Neural cell (in vitro differentiated cells): ENCODE measurements around the gene KLRC2. TPM values are rescaled to one million over a fixed set of nuclear protein-coding genes. Genes with fewer than 3 reads are reported as not detected.

Source experiments
- H2AFZ ChIP-seq: fragments of 200-600, 300-800 bp; sonication (generic), shearing (Covaris generic); 2 replicates; pipeline ENCODE4 v1.6.0; 2014; ENCODE audit warnings: low read depth, mild to moderate bottlenecking, antibody characterized with exemption, low read length, moderate library complexity
- H3F3A ChIP-seq: fragments of 200-600 bp; shearing (Covaris generic); 2 replicates; pipeline ENCODE4 v1.6.1; 2016; ENCODE audit warnings: mild to moderate bottlenecking, moderate library complexity, mixed read lengths, antibody characterized with exemption, low read length; ENCODE audit not compliant: insufficient read depth, poor library complexity, severe bottlenecking
- H3K27ac ChIP-seq: fragments of 200-600, 300-800 bp; sonication (generic), shearing (Covaris generic); 2 replicates; pipeline ENCODE4 v1.5.1; 2014; ENCODE audit warnings: mild to moderate bottlenecking, low read length, moderate library complexity
- H3K27me3 ChIP-seq: fragments of 300-800, 200-600 bp; sonication (generic), shearing (Covaris generic); 2 replicates; pipeline ENCODE4 v1.6.0; 2014; ENCODE audit warnings: mild to moderate bottlenecking, low read depth, low read length, moderate library complexity; ENCODE audit not compliant: insufficient read depth
- H3K36me3 ChIP-seq: fragments of 300-800, 200-600 bp; sonication (generic), shearing (Covaris generic); 2 replicates; pipeline ENCODE4 v1.5.1; 2014; ENCODE audit warnings: mild to moderate bottlenecking, antibody characterized with exemption, low read length, moderate library complexity; ENCODE audit not compliant: insufficient read depth
- H3K4me2 ChIP-seq: fragments of 300-800, 200-600 bp; sonication (generic), shearing (Covaris generic); 2 replicates; pipeline ENCODE4 v1.6.0; 2014; ENCODE audit warnings: mild to moderate bottlenecking, low read length
- H3K4me3 ChIP-seq: fragments of 300-800, 200-600 bp; sonication (generic), shearing (Covaris generic); 2 replicates; pipeline ENCODE4 v1.5.1; 2014; ENCODE audit warnings: mild to moderate bottlenecking, low read length, moderate library complexity
- H3K79me2 ChIP-seq: fragments of 200-600 bp; shearing (Covaris generic); replicated peaks from 2 replicates; pipeline ENCODE4 v1.6.0; 2014; ENCODE audit warnings: mild to moderate bottlenecking, low read length, moderate library complexity; ENCODE audit not compliant: insufficient read depth
- H3K9ac ChIP-seq: fragments of 300-800, 200-600 bp; sonication (generic), shearing (Covaris generic); 2 replicates; pipeline ENCODE4 v1.6.1; 2016; ENCODE audit warnings: mild to moderate bottlenecking, low read length, mixed read lengths
- H3K9me2 ChIP-seq: fragments of 200-600 bp; shearing (Covaris generic); 2 replicates; pipeline ENCODE4 v1.6.1; 2016; ENCODE audit warnings: mild to moderate bottlenecking, low read length, mixed read lengths; ENCODE audit not compliant: insufficient read depth
- H3K9me3 ChIP-seq: fragments of 200-600, 300-800 bp; sonication (generic), shearing (Covaris generic); 2 replicates; pipeline ENCODE4 v1.6.1; 2016; ENCODE audit warnings: mild to moderate bottlenecking, mixed run types, low read length, moderate library complexity, mixed read lengths
- H4K20me1 ChIP-seq: fragments of 200-600 bp; shearing (Covaris generic); 2 replicates; pipeline ENCODE4 v1.6.1; 2016; ENCODE audit warnings: mild to moderate bottlenecking, mixed run types; ENCODE audit not compliant: insufficient read depth
- EP300 ChIP-seq: fragments of 450-650 bp; conservative IDR thresholded peaks from 2 replicates; pipeline ENCODE4 v1.6.1; 2014; ENCODE audit warnings: antibody characterized with exemption, mild to moderate bottlenecking, moderate library complexity; ENCODE audit not compliant: poor library complexity, severe bottlenecking
- EZH2 ChIP-seq: fragments of 200-600, 300-800 bp; shearing (Covaris generic), sonication (generic); IDR thresholded peaks from 2 replicates; pipeline ENCODE4 v1.6.1; 2014; ENCODE audit warnings: antibody characterized with exemption, low read length, borderline replicate concordance, mild to moderate bottlenecking; ENCODE audit not compliant: insufficient read depth, poor library complexity, severe bottlenecking
- MXI1 ChIP-seq: fragments of 450-650 bp; conservative IDR thresholded peaks from 2 replicates; pipeline ENCODE4 v1.6.1; 2014; ENCODE audit warnings: antibody characterized with exemption, mild to moderate bottlenecking; ENCODE audit not compliant: poor library complexity, severe bottlenecking
- POLR2AphosphoS5 ChIP-seq: IDR thresholded peaks from 2 replicates; pipeline ENCODE4 v1.6.1; 2012
- RAD21 ChIP-seq: fragments of 450-650 bp; conservative IDR thresholded peaks from 2 replicates; pipeline ENCODE4 v1.6.1; 2014; ENCODE audit warnings: antibody characterized with exemption, mild to moderate bottlenecking, moderate library complexity
- SMC3 ChIP-seq: fragments of 450-650 bp; conservative IDR thresholded peaks from 2 replicates; pipeline ENCODE4 v1.6.1; 2014; ENCODE audit warnings: antibody characterized with exemption, mild to moderate bottlenecking, moderate library complexity; ENCODE audit not compliant: poor library complexity
- TAF1 ChIP-seq: IDR thresholded peaks from 2 replicates; pipeline ENCODE4 v1.6.1; 2012; ENCODE audit warnings: low read depth
- polyA plus RNA-seq: library from polyadenylated mRNA; depleted of rRNA; stranded (reverse); fragments of >200 nt; gene quantifications from 2 replicates; pipeline ENCODE4 v1.2.3, GENCODE V29; 2014
- TF ChIP-seq, protein P1 (sequence below): fragments of 450-650 bp; IDR thresholded peaks from 2 replicates; pipeline ENCODE4 v1.5.1; 2014; ENCODE audit warnings: antibody characterized with exemption, mild to moderate bottlenecking, moderate library complexity; ENCODE audit not compliant: poor library complexity, severe bottlenecking
- TF ChIP-seq, protein P2 (sequence below): IDR thresholded peaks from 2 replicates; pipeline ENCODE4 v1.6.1; 2012; ENCODE audit warnings: borderline replicate concordance

KLRC2 gene
- polyA plus RNA-seq, 1 donor from 2014 or later, result 3.7 TPM

DNA sequence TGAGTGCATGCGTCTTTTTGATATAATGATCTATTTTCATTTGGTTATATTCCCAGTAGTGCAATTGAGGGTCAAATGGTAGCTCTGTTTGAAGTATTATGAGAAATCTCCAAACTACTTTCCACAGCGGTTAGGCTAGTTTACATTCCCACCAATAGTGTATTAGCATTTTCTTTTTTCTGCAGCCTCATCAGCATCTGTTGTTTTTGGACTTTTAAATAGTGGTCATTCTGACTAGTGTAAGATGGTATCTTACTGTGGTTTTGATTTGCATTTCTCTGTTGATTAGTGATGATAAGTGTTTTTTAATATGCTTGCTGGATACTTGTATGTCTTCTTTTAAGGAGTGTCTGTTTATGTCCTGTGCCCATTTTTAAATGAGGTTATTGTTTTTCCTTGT is 21.0 kb upstream of the KLRC2 start:
- no peaks in the 10 kb centered on the region for H3K36me3 ChIP-seq
- H3K79me2 ChIP-seq, result no peaks in the 10 kb centered on the region
- H3K27me3 ChIP-seq, result no peaks in the 10 kb centered on the region
- H3K9me3 ChIP-seq, result no peaks in the 10 kb centered on the region
- no peaks in the 10 kb centered on the region for H4K20me1 ChIP-seq
- no peaks in the 10 kb centered on the region for H3F3A ChIP-seq
- H3K9ac ChIP-seq, result no peak overlapping the region
- no peak overlapping the region for H2AFZ ChIP-seq
- H3K4me2 ChIP-seq, result no peak overlapping the region
- no peak overlapping the region for H3K27ac ChIP-seq
- no peak overlapping the region for H3K4me3 ChIP-seq
- no peaks in the 10 kb centered on the region for H3K9me2 ChIP-seq
- TF ChIP-seq MXI1 (no peak), RAD21 (no peak), SMC3 (no peak)

DNA sequence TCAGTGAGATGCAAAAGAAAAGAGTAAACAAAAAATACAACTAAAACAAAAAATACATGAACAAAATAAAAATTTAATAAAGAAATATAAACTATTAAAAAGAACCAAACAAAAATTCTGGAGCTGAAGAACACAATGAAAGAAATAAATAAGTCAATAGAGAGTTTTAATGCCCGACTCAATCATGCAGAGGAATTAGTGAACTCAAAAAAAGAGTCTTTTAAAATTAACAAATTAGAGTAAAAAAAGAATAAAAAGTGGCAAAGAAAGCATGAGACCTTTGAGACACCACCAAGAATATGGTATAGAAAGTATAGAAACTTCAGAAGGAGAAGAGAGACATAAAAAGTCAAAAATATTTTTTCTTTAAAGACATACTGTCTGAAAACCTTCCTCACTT is 20.0 kb upstream of the KLRC2 start:
- no peak overlapping the region for H2AFZ ChIP-seq
- H3K27ac ChIP-seq, result no peak overlapping the region
- no peak overlapping the region for H3K4me3 ChIP-seq
- no peaks in the 10 kb centered on the region for H4K20me1 ChIP-seq
- no peaks in the 10 kb centered on the region for H3K79me2 ChIP-seq
- TF ChIP-seq MXI1 (no peak), POLR2AphosphoS5 (no peak), EP300 (no peak), RAD21 (no peak), EZH2 (no peak), TAF1 (no peak), SMC3 (no peak)
- TF ChIP-seq, protein P1, sequence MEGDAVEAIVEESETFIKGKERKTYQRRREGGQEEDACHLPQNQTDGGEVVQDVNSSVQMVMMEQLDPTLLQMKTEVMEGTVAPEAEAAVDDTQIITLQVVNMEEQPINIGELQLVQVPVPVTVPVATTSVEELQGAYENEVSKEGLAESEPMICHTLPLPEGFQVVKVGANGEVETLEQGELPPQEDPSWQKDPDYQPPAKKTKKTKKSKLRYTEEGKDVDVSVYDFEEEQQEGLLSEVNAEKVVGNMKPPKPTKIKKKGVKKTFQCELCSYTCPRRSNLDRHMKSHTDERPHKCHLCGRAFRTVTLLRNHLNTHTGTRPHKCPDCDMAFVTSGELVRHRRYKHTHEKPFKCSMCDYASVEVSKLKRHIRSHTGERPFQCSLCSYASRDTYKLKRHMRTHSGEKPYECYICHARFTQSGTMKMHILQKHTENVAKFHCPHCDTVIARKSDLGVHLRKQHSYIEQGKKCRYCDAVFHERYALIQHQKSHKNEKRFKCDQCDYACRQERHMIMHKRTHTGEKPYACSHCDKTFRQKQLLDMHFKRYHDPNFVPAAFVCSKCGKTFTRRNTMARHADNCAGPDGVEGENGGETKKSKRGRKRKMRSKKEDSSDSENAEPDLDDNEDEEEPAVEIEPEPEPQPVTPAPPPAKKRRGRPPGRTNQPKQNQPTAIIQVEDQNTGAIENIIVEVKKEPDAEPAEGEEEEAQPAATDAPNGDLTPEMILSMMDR, result no peak
- H3K27me3 ChIP-seq, result no peaks in the 10 kb centered on the region
- H3K36me3 ChIP-seq, result no peaks in the 10 kb centered on the region
- H3K9me3 ChIP-seq, result no peaks in the 10 kb centered on the region
- H3K9ac ChIP-seq, result no peak overlapping the region
- no peaks in the 10 kb centered on the region for H3K9me2 ChIP-seq
- H3F3A ChIP-seq, result no peaks in the 10 kb centered on the region
- H3K4me2 ChIP-seq, result no peak overlapping the region

DNA sequence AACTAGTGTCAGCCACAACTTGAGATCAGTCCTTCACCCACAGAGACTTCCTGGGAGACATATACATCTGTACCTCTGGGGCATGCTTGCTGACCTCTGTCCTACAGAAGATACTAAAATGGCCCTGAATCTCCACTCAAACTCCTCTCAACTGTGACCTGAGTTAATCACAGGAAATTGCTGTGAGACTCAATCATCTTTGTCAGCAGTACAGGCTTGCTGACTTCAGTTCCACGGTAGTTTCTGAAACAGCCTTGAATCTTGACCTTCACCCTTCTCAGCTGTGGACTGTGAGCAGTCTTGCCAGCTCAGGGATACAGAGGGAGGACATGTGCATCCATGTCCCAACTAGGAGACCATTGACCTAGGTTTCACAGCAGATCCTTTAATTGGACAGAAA is 18.7 kb upstream of the KLRC2 start:
- no peak overlapping the region for H3K4me2 ChIP-seq
- H4K20me1 ChIP-seq, result no peaks in the 10 kb centered on the region
- H3K4me3 ChIP-seq, result no peak overlapping the region
- no peaks in the 10 kb centered on the region for H3K36me3 ChIP-seq
- no peaks in the 10 kb centered on the region for H3K79me2 ChIP-seq
- no peaks in the 10 kb centered on the region for H3K9me3 ChIP-seq
- H3K9ac ChIP-seq, result no peak overlapping the region
- no peaks in the 10 kb centered on the region for H3F3A ChIP-seq
- no peaks in the 10 kb centered on the region for H3K27me3 ChIP-seq
- H3K9me2 ChIP-seq, result no peaks in the 10 kb centered on the region
- TF ChIP-seq EZH2, result no peak
- no peak for TF ChIP-seq MXI1
- TF ChIP-seq, protein P2, sequence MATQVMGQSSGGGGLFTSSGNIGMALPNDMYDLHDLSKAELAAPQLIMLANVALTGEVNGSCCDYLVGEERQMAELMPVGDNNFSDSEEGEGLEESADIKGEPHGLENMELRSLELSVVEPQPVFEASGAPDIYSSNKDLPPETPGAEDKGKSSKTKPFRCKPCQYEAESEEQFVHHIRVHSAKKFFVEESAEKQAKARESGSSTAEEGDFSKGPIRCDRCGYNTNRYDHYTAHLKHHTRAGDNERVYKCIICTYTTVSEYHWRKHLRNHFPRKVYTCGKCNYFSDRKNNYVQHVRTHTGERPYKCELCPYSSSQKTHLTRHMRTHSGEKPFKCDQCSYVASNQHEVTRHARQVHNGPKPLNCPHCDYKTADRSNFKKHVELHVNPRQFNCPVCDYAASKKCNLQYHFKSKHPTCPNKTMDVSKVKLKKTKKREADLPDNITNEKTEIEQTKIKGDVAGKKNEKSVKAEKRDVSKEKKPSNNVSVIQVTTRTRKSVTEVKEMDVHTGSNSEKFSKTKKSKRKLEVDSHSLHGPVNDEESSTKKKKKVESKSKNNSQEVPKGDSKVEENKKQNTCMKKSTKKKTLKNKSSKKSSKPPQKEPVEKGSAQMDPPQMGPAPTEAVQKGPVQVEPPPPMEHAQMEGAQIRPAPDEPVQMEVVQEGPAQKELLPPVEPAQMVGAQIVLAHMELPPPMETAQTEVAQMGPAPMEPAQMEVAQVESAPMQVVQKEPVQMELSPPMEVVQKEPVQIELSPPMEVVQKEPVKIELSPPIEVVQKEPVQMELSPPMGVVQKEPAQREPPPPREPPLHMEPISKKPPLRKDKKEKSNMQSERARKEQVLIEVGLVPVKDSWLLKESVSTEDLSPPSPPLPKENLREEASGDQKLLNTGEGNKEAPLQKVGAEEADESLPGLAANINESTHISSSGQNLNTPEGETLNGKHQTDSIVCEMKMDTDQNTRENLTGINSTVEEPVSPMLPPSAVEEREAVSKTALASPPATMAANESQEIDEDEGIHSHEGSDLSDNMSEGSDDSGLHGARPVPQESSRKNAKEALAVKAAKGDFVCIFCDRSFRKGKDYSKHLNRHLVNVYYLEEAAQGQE, result no peak
- no peak for TF ChIP-seq POLR2AphosphoS5
- TF ChIP-seq, protein P1, result no peak
- no peak for TF ChIP-seq TAF1
- no peak for TF ChIP-seq EP300
- TF ChIP-seq SMC3, result no peak
- TF ChIP-seq RAD21, result no peak
- no peak overlapping the region for H3K27ac ChIP-seq
- H2AFZ ChIP-seq, result no peak overlapping the region
